ENCODE data around the gene OMP. TPM values are rescaled to one million over a fixed set of nuclear protein-coding genes. Genes with fewer than 3 reads are reported as not detected.

OMP gene, protein sequence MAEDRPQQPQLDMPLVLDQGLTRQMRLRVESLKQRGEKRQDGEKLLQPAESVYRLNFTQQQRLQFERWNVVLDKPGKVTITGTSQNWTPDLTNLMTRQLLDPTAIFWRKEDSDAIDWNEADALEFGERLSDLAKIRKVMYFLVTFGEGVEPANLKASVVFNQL
- total RNA-seq (2012; rRNA removed): not detected in 2 replicates
- polyA plus RNA-seq (2012; rRNA removed): 0.27 and 0.46 TPM in 2 replicates
- polyA plus RNA-seq (2012; cell fraction: cytosol; rRNA removed): 0.19 TPM in 1 of 2 replicates, not detected in the other
- polyA plus RNA-seq (2012; cell fraction: nucleus; rRNA removed; ENCODE audit: low replicate concordance): 0.71 and 1.6 TPM in 2 replicates
- percentile 55 among the genes with signal in this experiment for Bru-seq, nascent RNA
- percentile 48 among the genes with signal in this experiment for BruChase-seq, experiment 1, labeled RNA remaining after a 6-hour chase
- percentile 58 among the genes with signal in this experiment for BruChase-seq, experiment 2, labeled RNA remaining after a 2-hour chase
- long read RNA-seq: 0 reads

DNA sequence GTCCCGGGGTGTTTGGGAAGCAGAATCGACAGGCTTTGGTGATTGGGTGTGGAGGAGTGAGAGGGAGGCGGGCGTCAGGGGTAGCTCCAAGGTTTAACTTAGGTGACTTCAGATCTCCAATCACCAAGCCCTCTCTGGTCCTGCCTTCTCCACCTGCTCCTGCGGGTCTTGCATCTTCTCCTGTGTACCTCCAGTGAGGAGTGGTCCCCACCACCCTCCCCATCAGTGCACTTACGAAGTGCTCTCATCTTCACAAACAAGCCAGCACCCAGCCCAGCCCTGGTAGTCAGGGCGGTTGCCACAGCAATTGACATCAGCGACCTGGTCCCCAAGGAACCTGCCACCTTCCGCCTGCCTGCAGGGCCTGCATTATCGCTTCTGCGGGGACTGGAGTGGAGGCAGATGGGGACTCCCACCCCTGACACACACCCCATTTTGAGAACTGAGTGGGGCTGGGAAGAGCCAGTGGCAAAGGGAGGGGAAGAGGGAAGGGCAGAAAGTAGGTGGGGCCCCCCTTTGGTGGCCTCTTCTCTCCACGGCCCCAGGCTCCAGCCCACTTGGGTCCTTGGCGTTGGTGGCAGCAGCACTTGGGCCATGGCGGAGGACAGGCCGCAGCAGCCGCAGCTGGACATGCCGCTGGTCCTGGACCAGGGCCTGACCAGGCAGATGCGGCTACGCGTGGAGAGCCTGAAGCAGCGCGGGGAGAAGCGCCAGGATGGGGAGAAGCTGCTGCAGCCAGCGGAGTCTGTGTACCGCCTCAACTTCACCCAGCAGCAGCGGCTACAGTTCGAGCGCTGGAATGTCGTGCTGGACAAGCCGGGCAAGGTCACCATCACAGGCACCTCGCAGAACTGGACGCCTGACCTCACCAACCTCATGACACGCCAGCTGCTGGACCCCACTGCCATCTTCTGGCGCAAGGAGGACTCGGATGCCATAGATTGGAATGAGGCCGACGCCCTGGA lies at the start of gene OMP:
Gene OMP (plus strand): TSS at position 595 of the 965 bp plus-strand sequence. CDS start 0 bp downstream, at position 595.
- Histone ChIP-seq H3K36me3 (ENCODE audit: control insufficient read depth, insufficient read depth, low read length) (peaks cover 2% of the 10 kb centered on the region; the same call in 1 of the 2 replicates), H3K27me3 (ENCODE audit: control insufficient read depth, insufficient read depth, low read length) (no peaks in the 10 kb centered on the region), H2AK9ac (replicated peaks; ENCODE audit: low read depth, low read length, poor library complexity) (peak within 1 kb of the TSS; percentile 28), H2BK120ac (ENCODE audit: low read depth, low read length) (no peak within 1 kb of the TSS), H3K4ac (ENCODE audit: low read depth, low read length) (no peak within 1 kb of the TSS), H3K18ac (ENCODE audit: low read depth, low read length) (no peak within 1 kb of the TSS), H3K9ac (ENCODE audit: low read depth, low read length) (no peak within 1 kb of the TSS), H3K9me3 (ENCODE audit: control insufficient read depth, insufficient read depth, low read length) (no peaks in the 10 kb centered on the region), H2BK15ac (ENCODE audit: low read depth, low read length) (no peak within 1 kb of the TSS), H3K27ac (ENCODE audit: insufficient read depth, low read length) (no peak within 1 kb of the TSS), H3K23ac (ENCODE audit: low read depth, low read length) (no peak within 1 kb of the TSS), H3K79me1 (ENCODE audit: low read depth in 1 of 2, low read length in 2 of 2) (peaks cover 0 to 2% of the 10 kb centered on the region in 2 experiments; a peak in 1 of 4 replicates), H3K9me1 (ENCODE audit: insufficient read depth, low read length) (peaks cover 4% of the 10 kb centered on the region; the same call in 1 of the 2 replicates), H4K91ac (ENCODE audit: insufficient read depth, low read depth, low read length) (no peak within 1 kb of the TSS), H2AFZ (replicated peaks; ENCODE audit: low read length, poor library complexity) (no peak within 1 kb of the TSS), H2AK5ac (ENCODE audit: low read depth, low read length) (no peak within 1 kb of the TSS), H4K5ac (ENCODE audit: low read depth, low read length) (no peak within 1 kb of the TSS), H3K4me2 (ENCODE audit: low read depth, low read length) (no peak within 1 kb of the TSS), H3K56ac (ENCODE audit: extremely low read depth, insufficient read depth, low read length) (no peak within 1 kb of the TSS), H3K4me1 (ENCODE audit: control insufficient read depth, insufficient read depth, low read length) (peaks cover 8% of the 10 kb centered on the region), H4K20me1 (ENCODE audit: insufficient read depth, low read length) (peaks cover 5% of the 10 kb centered on the region; the same call in 1 of the 2 replicates), H2BK20ac (ENCODE audit: low read depth, low read length) (no peak within 1 kb of the TSS), H3K4me3 (ENCODE audit: insufficient read depth, low read depth, low read length) (no peak within 1 kb of the TSS), H3K14ac (replicated peaks; ENCODE audit: low read depth, low read length) (no peak within 1 kb of the TSS), H4K8ac (ENCODE audit: low read depth in 2 of 2, low read length in 2 of 2) (no peak within 1 kb of the TSS), H2BK5ac (ENCODE audit: low read depth, low read length, poor library complexity, severe bottlenecking) (no peak within 1 kb of the TSS)
- DNase-seq: no peak
- 90% methylated on average over 24 of the region's 37 CpGs; no CpG with 5 or more reads in 1 of the 2 experiments for WGBS, 2 experiments (ENCODE audit: extremely low coverage in 2 of 2, insufficient read length in 1 of 2)
- no TSS peak for BruUV-seq (replicated peaks)
- in situ Hi-C loops (cut with MboI; ENCODE audit: low sequenced_read_pairs) (no loop called here), dilution Hi-C loops (cut with HindIII; ENCODE audit: low sequenced_read_pairs, unreplicated experiment) (no loop called here), intact Hi-C loops (cut with micrococcal nuclease) (no loop called here)
- ChIA-PET POLR2A (ENCODE audit: unreplicated experiment) (no interaction called here), CTCF (no interaction called here)
- ATAC-seq (ENCODE audit: low read depth): no peak
- TF ChIP-seq, protein P1, sequence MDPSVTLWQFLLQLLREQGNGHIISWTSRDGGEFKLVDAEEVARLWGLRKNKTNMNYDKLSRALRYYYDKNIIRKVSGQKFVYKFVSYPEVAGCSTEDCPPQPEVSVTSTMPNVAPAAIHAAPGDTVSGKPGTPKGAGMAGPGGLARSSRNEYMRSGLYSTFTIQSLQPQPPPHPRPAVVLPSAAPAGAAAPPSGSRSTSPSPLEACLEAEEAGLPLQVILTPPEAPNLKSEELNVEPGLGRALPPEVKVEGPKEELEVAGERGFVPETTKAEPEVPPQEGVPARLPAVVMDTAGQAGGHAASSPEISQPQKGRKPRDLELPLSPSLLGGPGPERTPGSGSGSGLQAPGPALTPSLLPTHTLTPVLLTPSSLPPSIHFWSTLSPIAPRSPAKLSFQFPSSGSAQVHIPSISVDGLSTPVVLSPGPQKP (IDR thresholded peaks at IDR 0.05; ENCODE audit: borderline replicate concordance, low read depth, low read length): no peak
- TF ChIP-seq RFX5 (IDR thresholded peaks at IDR 0.05; ENCODE audit: low read depth, low read length) (no peak), RCOR1 (IDR thresholded peaks at IDR 0.05; ENCODE audit: insufficient replicate concordance, low read length) (no peak), NFE2L2 (IDR thresholded peaks at IDR 0.05; ENCODE audit: low read depth, low read length) (no peak), BHLHE40 (IDR thresholded peaks at IDR 0.05; ENCODE audit: low read depth, low read length) (no peak), CHD1 (IDR thresholded peaks at IDR 0.05; ENCODE audit: low read depth, low read length) (no peak), MAFK (IDR thresholded peaks at IDR 0.05; ENCODE audit: low read depth, low read length) (no peak), MAZ (IDR thresholded peaks at IDR 0.05; ENCODE audit: borderline replicate concordance, low read depth, low read length) (no peak), MXI1 (IDR thresholded peaks at IDR 0.05; ENCODE audit: borderline replicate concordance, low read depth, low read length) (no peak), CEBPB (IDR thresholded peaks at IDR 0.05; ENCODE audit: low read depth, low read length) (no peak), SMC3 (IDR thresholded peaks at IDR 0.05; ENCODE audit: low read depth, low read length) (no peak), POLR2A (IDR thresholded peaks at IDR 0.05; ENCODE audit: low read depth, low read length) (no peak), RAD21 (IDR thresholded peaks at IDR 0.05; ENCODE audit: low read length) (no peak)
- TF ChIP-seq, protein P2, sequence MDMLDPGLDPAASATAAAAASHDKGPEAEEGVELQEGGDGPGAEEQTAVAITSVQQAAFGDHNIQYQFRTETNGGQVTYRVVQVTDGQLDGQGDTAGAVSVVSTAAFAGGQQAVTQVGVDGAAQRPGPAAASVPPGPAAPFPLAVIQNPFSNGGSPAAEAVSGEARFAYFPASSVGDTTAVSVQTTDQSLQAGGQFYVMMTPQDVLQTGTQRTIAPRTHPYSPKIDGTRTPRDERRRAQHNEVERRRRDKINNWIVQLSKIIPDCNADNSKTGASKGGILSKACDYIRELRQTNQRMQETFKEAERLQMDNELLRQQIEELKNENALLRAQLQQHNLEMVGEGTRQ (IDR thresholded peaks at IDR 0.05; ENCODE audit: low read depth, low read length): no peak

All from IMR-90 (cell line).